GM18909 (cell line): ENCODE data around the gene IFNG-AS1.
A peak's percentile ranks its signal among the peaks of the same experiment; 100 is the strongest.

ENCODE experiments used
- ATAC-seq: cut with Tn5 transposase; IDR thresholded peaks from one replicate; pipeline ENCODE4 v1.9.1; 2021; ENCODE audit warnings: mild to moderate bottlenecking; ENCODE audit not compliant: unreplicated experiment, poor library complexity

Gene IFNG-AS1

DNA sequence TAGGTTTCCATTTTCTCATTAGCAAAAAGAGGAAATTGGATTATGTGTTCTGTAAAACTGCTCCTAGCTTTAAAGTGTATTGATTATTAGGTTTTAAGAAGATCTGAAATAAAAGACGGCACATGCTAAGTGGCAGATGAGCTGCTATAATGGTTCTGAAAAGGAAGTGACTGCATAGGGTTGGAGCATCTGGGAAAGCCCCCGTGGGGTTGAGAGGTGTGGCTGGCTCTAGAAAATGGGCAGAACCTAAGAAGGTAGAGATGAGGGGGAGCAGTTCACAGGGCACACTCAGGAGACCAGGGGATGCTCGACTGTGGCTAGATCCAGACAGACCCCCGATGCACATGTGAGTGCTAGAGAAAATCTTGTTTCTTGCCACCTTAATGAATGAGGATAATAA lies 1.9 kb downstream of the IFNG-AS1 start:
- peak; percentile 66 for ATAC-seq

DNA sequence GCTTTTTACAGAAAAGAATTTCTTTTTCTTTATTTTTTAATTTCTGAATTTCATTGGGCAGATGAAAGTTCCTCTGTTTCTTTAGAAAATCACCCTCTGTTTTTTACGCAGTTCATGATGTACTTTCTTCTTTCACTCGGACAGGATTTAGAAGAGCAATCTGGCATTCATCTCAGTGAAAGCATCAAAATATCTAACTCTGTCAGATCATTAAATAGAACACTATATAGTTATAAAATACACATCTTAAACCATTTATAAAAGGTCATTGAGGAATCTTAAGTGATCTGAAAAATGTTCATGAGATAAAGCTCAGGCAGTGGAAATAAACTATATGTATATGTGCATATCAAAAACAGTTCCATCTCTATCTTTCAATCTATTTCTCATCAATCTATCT lies 3.9 kb downstream of the IFNG-AS1 start:
- no peak for ATAC-seq

GRCh38 chr12:67994046-67994445 lies 4.8 kb downstream of the IFNG-AS1 start:
- ATAC-seq: no peak

DNA sequence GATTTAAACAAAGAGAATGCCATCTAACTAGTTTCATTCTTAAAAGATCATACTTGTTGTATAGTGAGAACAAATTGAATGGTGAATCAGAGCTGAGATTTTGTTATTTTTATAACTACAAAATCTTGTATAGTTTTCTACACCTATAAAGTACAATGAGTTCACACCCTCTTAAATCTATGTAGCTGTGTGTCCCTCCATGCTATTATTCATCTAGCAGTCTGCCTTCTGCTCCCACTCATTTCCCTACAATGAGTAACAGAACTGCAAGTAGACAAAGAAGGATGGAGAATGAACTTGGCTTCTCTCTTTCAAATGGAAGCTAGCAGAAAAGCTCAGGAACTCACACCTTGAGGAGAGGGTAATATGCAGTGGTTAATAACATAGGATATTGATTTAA lies 7.1 kb downstream of the IFNG-AS1 start:
- no peak for ATAC-seq

DNA sequence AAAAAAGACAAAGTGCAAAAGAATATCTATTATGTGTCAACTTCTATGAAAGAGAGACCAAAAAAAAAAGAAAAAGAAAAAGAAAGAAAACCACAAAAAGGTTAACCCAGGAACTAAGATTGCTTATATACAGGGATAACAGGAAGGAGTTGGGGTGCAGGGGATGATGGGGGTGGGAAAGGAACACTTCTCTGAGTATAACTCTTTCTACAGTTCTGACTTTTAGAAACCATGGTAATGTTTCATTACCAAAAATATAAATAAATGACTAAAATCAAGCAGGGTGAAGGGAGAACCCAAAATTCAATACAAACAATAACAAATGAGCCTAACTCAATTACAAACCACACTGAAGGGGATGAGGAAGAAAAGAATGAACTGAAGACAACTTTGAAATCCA lies 9.1 kb downstream of the IFNG-AS1 start:
- ATAC-seq: no peak

- no peak for ATAC-seq
Measured at GRCh38 chr12:67999244-67999643, 10.0 kb downstream of the IFNG-AS1 start.

DNA sequence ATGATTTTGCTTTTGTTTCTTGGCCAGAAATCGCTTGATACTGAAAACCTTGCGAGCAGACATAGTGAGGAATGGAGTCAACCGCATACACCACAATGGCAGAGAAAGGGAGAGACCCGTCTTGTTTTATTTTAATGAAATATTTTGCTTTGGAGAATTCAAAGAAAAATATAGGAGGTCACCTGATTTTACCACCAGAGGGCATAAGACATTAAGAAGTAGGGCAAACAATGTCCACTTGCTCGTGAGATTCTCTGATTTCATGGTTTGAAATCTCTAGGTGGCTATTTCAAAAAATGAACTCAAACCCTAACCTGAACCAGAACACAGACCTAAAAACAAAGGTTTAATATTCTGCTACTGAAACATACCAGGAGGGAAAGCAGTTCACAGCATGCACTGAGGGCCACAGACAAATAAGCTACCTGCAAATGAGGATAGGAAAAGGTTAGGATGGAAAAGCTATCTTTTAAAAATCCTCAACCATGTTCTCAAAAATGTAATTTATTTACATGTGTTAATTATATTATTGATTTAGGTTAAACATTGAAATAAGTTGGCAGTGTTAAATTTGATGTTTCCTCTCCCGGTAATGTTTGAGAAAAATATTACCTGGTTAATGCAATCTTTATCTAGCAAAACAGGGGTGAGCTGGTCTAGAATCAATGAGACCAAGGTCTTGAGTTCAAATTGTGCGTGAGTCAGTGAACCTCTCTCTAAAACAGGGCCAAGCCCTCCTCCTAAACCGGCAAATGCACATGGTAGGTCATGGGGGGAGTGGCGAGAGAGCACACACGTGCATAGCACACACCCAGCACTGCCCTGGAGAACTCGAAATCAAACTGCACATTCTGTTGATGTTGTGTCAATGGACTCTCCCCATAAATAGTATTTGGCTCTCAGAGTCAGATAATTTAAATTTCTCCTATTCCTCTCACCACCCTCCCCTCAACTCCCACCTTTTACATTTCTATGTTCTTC lies 12.5 kb downstream of the IFNG-AS1 start:
- ATAC-seq: no peak

- ATAC-seq: no peak
Measured at GRCh38 chr12:68003777-68004176, 14.5 kb downstream of the IFNG-AS1 start.

GRCh38 chr12:68007033-68007432 lies 17.8 kb downstream of the IFNG-AS1 start:
- no peak for ATAC-seq

GRCh38 chr12:68007466-68007865 lies 18.2 kb downstream of the IFNG-AS1 start:
- ATAC-seq: no peak

DNA sequence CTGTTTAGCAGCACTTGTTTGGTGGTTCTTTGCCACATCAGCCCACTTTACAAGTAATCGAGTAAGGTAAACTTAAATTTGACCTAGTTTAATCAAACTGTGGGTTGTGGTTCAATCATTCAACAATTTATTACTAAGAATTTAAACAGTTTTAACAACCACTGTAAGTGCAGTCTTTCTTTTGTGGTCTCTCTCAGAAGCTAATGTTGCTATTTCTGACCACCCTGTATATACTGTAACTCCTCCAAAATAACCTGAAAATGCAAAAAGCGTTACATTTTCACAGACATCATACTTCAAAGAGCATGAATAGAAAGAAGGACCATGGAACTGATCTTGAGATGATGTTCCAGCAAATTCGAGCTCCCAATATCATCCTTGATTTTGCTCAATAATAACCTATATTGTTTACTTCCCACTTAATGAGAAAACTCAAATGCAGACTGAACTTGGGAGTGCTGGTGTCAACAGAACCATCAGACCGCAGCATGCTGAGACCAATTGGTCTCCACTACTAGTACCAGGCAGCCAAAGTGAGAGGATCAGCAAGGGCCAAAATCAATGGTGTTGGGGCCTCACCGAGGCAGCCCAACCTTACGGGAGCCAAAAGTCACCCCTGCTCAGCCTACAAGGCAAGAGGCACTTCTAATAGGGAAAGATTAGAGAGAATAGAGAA lies 22.1 kb downstream of the IFNG-AS1 start:
- ATAC-seq: no peak

GRCh38 chr12:68011882-68012207 lies 22.6 kb downstream of the IFNG-AS1 start:
- ATAC-seq: peak; percentile 19

GRCh38 chr12:68012712-68013111 lies 23.5 kb downstream of the IFNG-AS1 start:
- ATAC-seq: peak; percentile 93

DNA sequence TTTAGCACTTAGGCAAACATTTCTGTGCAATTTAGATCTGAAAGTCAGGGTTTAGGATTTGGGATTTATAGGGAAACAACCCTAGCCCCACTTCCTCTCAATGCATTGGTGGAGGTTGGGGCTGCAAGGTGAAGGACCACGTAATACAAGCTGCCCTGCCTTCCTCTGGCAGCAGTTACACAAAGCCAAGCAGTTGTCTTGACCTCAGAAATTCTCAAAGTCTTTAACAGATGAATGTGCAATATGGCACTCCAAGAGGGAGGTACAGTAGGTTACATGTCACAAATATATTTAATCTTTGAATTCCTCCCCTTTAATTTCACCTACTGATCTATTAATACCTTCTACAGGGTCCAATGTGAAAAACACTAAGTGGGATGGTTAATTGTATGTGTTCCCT lies 23.9 kb downstream of the IFNG-AS1 start:
- no peak for ATAC-seq

GRCh38 chr12:68016136-68016535 lies 26.9 kb downstream of the IFNG-AS1 start:
- ATAC-seq: no peak

DNA sequence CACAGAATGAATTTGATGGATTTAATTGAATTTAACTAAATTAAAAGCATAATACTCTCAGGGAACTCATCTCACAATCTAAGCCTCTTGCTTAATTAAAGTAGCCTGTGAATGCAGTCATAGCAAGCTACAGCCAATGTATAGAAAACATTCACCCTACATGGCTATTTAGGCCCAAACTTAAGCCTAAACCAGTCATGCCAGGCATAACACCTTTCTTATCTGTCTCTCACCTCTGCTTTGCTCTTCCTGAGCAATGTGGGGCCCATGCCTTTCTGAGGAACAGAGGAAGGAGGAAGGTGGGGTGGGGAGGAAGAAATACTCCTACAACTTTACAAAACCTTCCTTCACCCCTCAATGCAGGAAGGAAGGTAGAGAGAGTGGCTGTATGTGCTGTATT lies 29.1 kb downstream of the IFNG-AS1 start:
- ATAC-seq: no peak

GRCh38 chr12:68020049-68020448 lies 30.8 kb downstream of the IFNG-AS1 start:
- ATAC-seq: no peak

- ATAC-seq: no peak
Measured at GRCh38 chr12:68020699-68021098, 31.5 kb downstream of the IFNG-AS1 start.

DNA sequence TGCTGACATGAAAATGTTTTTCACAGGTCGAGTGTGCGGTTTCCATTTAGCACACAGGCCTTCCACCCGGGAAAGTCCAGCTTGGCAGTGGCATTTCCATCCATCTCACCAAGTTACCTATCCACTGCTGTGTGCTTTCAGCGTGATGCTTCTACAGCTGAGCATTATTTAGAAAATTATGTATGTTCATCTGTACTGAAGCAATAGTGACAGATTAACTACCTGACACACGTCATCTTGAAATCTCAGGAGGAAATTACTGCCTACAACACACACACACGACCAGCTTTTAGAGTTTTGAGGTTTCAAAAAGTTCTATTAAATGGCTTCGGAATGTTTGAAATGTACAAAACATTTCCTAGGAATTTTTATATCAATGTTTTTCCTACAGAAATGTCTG lies 39.4 kb downstream of the IFNG-AS1 start:
- no peak for ATAC-seq

DNA sequence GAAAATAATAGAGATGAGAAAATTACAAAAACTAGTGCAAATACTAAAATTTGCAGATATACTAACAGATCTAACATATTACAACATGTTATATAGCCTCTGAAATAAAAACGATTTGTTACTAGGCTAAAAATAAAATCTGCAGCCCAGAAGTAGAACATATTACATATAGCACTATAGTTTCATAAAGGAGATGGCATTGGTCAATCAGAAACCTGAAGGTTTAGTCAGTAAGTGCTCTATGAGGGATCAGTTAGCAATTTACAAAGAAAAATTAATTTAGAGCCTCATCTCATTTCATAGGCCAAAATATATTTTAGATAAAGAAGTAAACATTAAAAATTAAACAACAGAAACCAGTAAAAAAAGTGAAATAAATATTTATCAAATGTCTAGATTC lies 41.0 kb downstream of the IFNG-AS1 start:
- ATAC-seq: no peak

- ATAC-seq: no peak
Measured at GRCh38 chr12:68031174-68031573, 41.9 kb downstream of the IFNG-AS1 start.
